ENCODE data around the gene MLNR.

- TF ChIP-seq CTCF (IDR thresholded peaks at IDR 0.05; ENCODE audit: low read depth, low read length, poor library complexity, severe bottlenecking) (no peak), EZH2phosphoT487 (IDR thresholded peaks at IDR 0.05; ENCODE audit: borderline replicate concordance, low read length) (no peak)
Measured at GRCh38 chr13:49185264-49185663, 34.9 kb upstream of the MLNR start.

Data from DOHH2 (cell line).